Endothelial cell of umbilical vein (primary cell): ENCODE data around the gene MFGE8. TPM values are rescaled to one million over a fixed set of nuclear protein-coding genes. Genes with fewer than 3 reads are reported as not detected.
"Not testable (repeated sequence)": the region's sequence is repeated elsewhere in the genome, so short reads cannot be mapped to it uniquely, and the experiment has no call there.

ENCODE experiments used
- BruUV-seq: library from RNA; stranded (reverse); fragments of 400-500 nt; replicated peaks from 2 replicates; lab custom pipeline; 2021; lab: Mats Ljungman, UMichigan
- CTCF ChIA-PET: fragments of 300-600, 350-600 bp; sonication (Branson Sonifier 250); formaldehyde crosslinking; loops from one replicate; lab custom pipeline; 2021; ENCODE audit warnings: antibody characterized with exemption, inconsistent platforms; lab: Charles Lee
- POLR2A ChIA-PET: fragments of 300-600, 350-600 bp; sonication (Branson Sonifier 250); formaldehyde crosslinking; loops from one replicate; lab custom pipeline; 2021; ENCODE audit warnings: antibody characterized with exemption, inconsistent platforms; lab: Charles Lee
- DNase-seq: peaks from one replicate; pipeline ENCODE4 v3.0.0-alpha.2; 2011; ENCODE audit warnings: low read depth, low spot score
- FAIRE-seq: peaks from 2 replicates; lab custom pipeline; 2011; peaks lifted over from hg19 to GRCh38; lab: Jason Lieb, UNC
- H2AFZ ChIP-seq: 2 replicates; pipeline ENCODE4 v1.6.0; 2012; ENCODE audit warnings: low read depth, low read length, control low read depth, inconsistent platforms
- H3K27ac ChIP-seq: 2 replicates; pipeline ENCODE4 v1.5.1; 2011; ENCODE audit warnings: low read depth, mild to moderate bottlenecking, control low read depth, low read length, moderate library complexity; ENCODE audit not compliant: insufficient read depth
- H3K27me3 ChIP-seq, 2 experiments: 2 replicates each; pipeline versions ENCODE4 v1.6.0 to v1.6.1; 2011; ENCODE audit warnings: low read length in 2 of 2, mixed read lengths in 1 of 2; ENCODE audit not compliant: control insufficient read depth in 2 of 2, insufficient read depth in 2 of 2
- H3K36me3 ChIP-seq, 2 experiments: 2 replicates in 1 of 2; 3 replicates in 1 of 2; pipeline ENCODE4 v1.5.1; 2011; ENCODE audit warnings: low read length in 2 of 2, mild to moderate bottlenecking in 1 of 2, moderate library complexity in 1 of 2; ENCODE audit not compliant: control insufficient read depth in 2 of 2, insufficient read depth in 2 of 2; ENCODE audit errors: extremely low read depth in 1 of 2
- H3K4me1 ChIP-seq: 3 replicates; pipeline ENCODE4 v1.5.1; 2011; ENCODE audit warnings: mild to moderate bottlenecking, low read length; ENCODE audit not compliant: control insufficient read depth, insufficient read depth; ENCODE audit errors: extremely low read depth
- H3K4me2 ChIP-seq: 2 replicates; pipeline ENCODE4 v1.6.1; 2011; ENCODE audit warnings: low read length, control low read depth, mixed read lengths; ENCODE audit not compliant: insufficient read depth
- H3K4me3 ChIP-seq, 3 experiments: fragments of 200-600 bp in 1 of 3; sonication (generic), shearing (Covaris generic) in 1 of 3; replicated peaks in 1 of 3; 2 replicates each; pipeline ENCODE4 v1.5.1; 2011 to 2016; ENCODE audit warnings: control low read depth in 3 of 3, low read length in 3 of 3, mild to moderate bottlenecking in 2 of 3, inconsistent platforms in 1 of 3, low read depth in 1 of 3, moderate library complexity in 1 of 3; ENCODE audit not compliant: insufficient read depth in 1 of 3
- H3K79me2 ChIP-seq: 2 replicates; pipeline ENCODE4 v1.6.0; 2012; ENCODE audit warnings: low read length, inconsistent platforms; ENCODE audit not compliant: control insufficient read depth, insufficient read depth
- H3K9ac ChIP-seq: replicated peaks from 2 replicates; pipeline ENCODE3; 2011; ENCODE audit warnings: low read length, control low read depth; ENCODE audit not compliant: insufficient read depth; ENCODE audit errors: extremely low read depth
- H3K9me1 ChIP-seq: replicated peaks from 3 replicates; pipeline ENCODE4 v1.6.0; 2011; ENCODE audit warnings: mild to moderate bottlenecking, low read length; ENCODE audit not compliant: control insufficient read depth, insufficient read depth; ENCODE audit errors: extremely low read depth
- H3K9me3 ChIP-seq: replicated peaks from 2 replicates; pipeline ENCODE4 v1.5.1; 2012; ENCODE audit warnings: low read length, inconsistent platforms; ENCODE audit not compliant: control insufficient read depth, insufficient read depth
- H4K20me1 ChIP-seq: replicated peaks from 2 replicates; pipeline ENCODE3; 2011; ENCODE audit warnings: mild to moderate bottlenecking, low read length; ENCODE audit not compliant: control insufficient read depth, insufficient read depth; ENCODE audit errors: extremely low read depth
- CTCF ChIP-seq, 2 donors: IDR thresholded peaks; 1 replicate in 1 of 2; 2 replicates in 1 of 2; pipeline ENCODE4 v1.5.1; 2011; ENCODE audit warnings: low read length in 2 of 2, mild to moderate bottlenecking in 2 of 2, moderate library complexity in 2 of 2, control low read depth in 1 of 2, inconsistent platforms in 1 of 2, low read depth in 1 of 2; ENCODE audit not compliant: insufficient read depth in 1 of 2; ENCODE audit errors: extremely low read depth in 1 of 2
- EZH2 ChIP-seq: IDR thresholded peaks from 2 replicates; pipeline ENCODE4 v1.6.1; 2012; ENCODE audit warnings: borderline replicate concordance, low read depth, mild to moderate bottlenecking, moderate library complexity, low read length, inconsistent platforms; ENCODE audit not compliant: severe bottlenecking
- FOS ChIP-seq: IDR thresholded peaks from 2 replicates; pipeline ENCODE4 v1.6.1; 2011; ENCODE audit warnings: mild to moderate bottlenecking, low read length, moderate library complexity, borderline replicate concordance; ENCODE audit not compliant: insufficient read depth
- GATA2 ChIP-seq: IDR thresholded peaks from 2 replicates; pipeline ENCODE4 v1.7.0; 2011; ENCODE audit warnings: low read depth, mild to moderate bottlenecking, moderate library complexity, mixed read lengths, low read length; ENCODE audit not compliant: insufficient read length, insufficient read depth
- JUN ChIP-seq: IDR thresholded peaks from 2 replicates; pipeline ENCODE4 v1.6.1; 2011; ENCODE audit warnings: borderline replicate concordance, low read depth; ENCODE audit not compliant: insufficient read length, insufficient read depth
- MAX ChIP-seq: IDR thresholded peaks from 2 replicates; pipeline ENCODE4 v1.6.1; 2011; ENCODE audit not compliant: insufficient read depth, insufficient read length
- MYC ChIP-seq: IDR thresholded peaks from one replicate; pipeline ENCODE4 v1.6.1; 2011; ENCODE audit warnings: mild to moderate bottlenecking, low read depth, low read length
- POLR2A ChIP-seq: IDR thresholded peaks from 2 replicates; pipeline ENCODE4 v1.6.1; 2012; ENCODE audit warnings: low read depth, mild to moderate bottlenecking, control low read depth, low read length
- POLR2AphosphoS5 ChIP-seq: IDR thresholded peaks from 2 replicates; pipeline ENCODE4 v1.6.1; 2012; ENCODE audit warnings: low read depth, mild to moderate bottlenecking, control low read depth, low read length, moderate library complexity; ENCODE audit not compliant: insufficient read depth
- dilution Hi-C: fragments of 300-500 bp; cut with MboI; formaldehyde crosslinking; loops from one replicate; pipeline ENCODE4 v1.15.0; 2019; ENCODE audit warnings: low sequenced_read_pairs; ENCODE audit not compliant: extremely low pct_ligation_motif_present
- intact Hi-C: fragments of 100-400 bp; cut with micrococcal nuclease; formaldehyde crosslinking; loops from one replicate; pipeline ENCODE4 v1.10.0; 2022
- polyA plus RNA-seq, 4 experiments: library from polyadenylated mRNA; depleted of rRNA in 3 of 4; stranded (reverse) in 3 of 4; unstranded in 1 of 4; fragments of >200 nt; gene quantifications; 2 replicates each; pipeline versions ENCODE4 v1.2.1 to v1.2.3, GENCODE V29; 2011 to 2012; ENCODE audit warnings: missing spikeins in 1 of 4
- total RNA-seq: library from RNA; stranded (reverse); gene quantifications from 2 replicates; pipeline ENCODE4 v1.2.3, GENCODE V29; 2021

The MFGE8 gene
- total and polyA plus RNA-seq, 2 donors (not counting 3 experiments of a cell fraction or from before 2014, with no cell fraction given) = 108 to 117 TPM

- POLR2A ChIA-PET = no interaction called here
Observed at GRCh38 chr15:88930579-88930978, 17.4 kb upstream of the MFGE8 start.

GRCh38 chr15:88929358-88930098 is 16.3 kb upstream of the MFGE8 start:
- H3K27ac ChIP-seq, CTCF ChIA-PET, POLR2A ChIA-PET, BruUV-seq, H3K4me2 ChIP-seq, H2AFZ ChIP-seq, H3K9ac ChIP-seq, H3K9me1 ChIP-seq, DNase-seq, intact Hi-C loops, H3K79me2 ChIP-seq, H3K4me1 ChIP-seq, dilution Hi-C loops, H4K20me1 ChIP-seq, H3K27me3 ChIP-seq, H3K36me3 ChIP-seq, H3K9me3 ChIP-seq, H3K4me3 ChIP-seq, FAIRE-seq: not testable (repeated sequence)

More at GRCh38 chr15:88930579-88930978, 17.4 kb upstream of the MFGE8 start:
- no peaks in the 10 kb centered on the region for H3K36me3 ChIP-seq
- no peak overlapping the region for H3K4me2 ChIP-seq
- peaks cover 0 to 2% of the 10 kb centered on the region in 2 experiments for H3K27me3 ChIP-seq
- H3K27ac ChIP-seq = no peak overlapping the region
- H2AFZ ChIP-seq = no peak overlapping the region
- no peak for TF ChIP-seq MAX
- no peak for TF ChIP-seq FOS
- TF ChIP-seq GATA2 = no peak
- no peak for TF ChIP-seq POLR2AphosphoS5
- no peak for TF ChIP-seq MYC
- no peak for TF ChIP-seq JUN
- TF ChIP-seq CTCF (IDR thresholded peaks at IDR 0.05; ENCODE audit: extremely low read depth in 1 of 2, insufficient read depth in 1 of 2, low read depth in 1 of 2, low read length in 2 of 2) = no peak
- TF ChIP-seq POLR2A = no peak
- TF ChIP-seq EZH2 = no peak
- CTCF ChIA-PET = no interaction called here
- H3K79me2 ChIP-seq = no peaks in the 10 kb centered on the region
- no peak overlapping the region for H3K9ac ChIP-seq
- no peaks in the 10 kb centered on the region for H3K9me1 ChIP-seq
- H3K4me1 ChIP-seq = no peaks in the 10 kb centered on the region
- intact Hi-C loops (no loop called here), dilution Hi-C loops (no loop called here)
- BruUV-seq = no TSS peak
- no peaks in the 10 kb centered on the region for H4K20me1 ChIP-seq
- no peak for FAIRE-seq
- no peak for DNase-seq
- H3K9me3 ChIP-seq = no peaks in the 10 kb centered on the region
- no peak overlapping the region for H3K4me3 ChIP-seq

- intact Hi-C loops, H3K4me3 ChIP-seq, H4K20me1 ChIP-seq, H3K4me1 ChIP-seq, DNase-seq, H3K9me1 ChIP-seq, H3K36me3 ChIP-seq, POLR2A ChIA-PET, dilution Hi-C loops, FAIRE-seq, H3K9ac ChIP-seq, H3K27ac ChIP-seq, H3K4me2 ChIP-seq, H2AFZ ChIP-seq, H3K9me3 ChIP-seq, BruUV-seq, H3K27me3 ChIP-seq, H3K79me2 ChIP-seq: not testable (repeated sequence)
- CTCF ChIA-PET = interaction anchor here (1.1 kb wide), 1 partner anchor 23 kb away, joined by 4 read pairs; no protein-coding TSS in a partner anchor
Observed at GRCh38 chr15:88928192-88928591, 15.0 kb upstream of the MFGE8 start.
